Measurements from ENCODE around the gene TMEM63B. TPM values are rescaled to one million over a fixed set of nuclear protein-coding genes. Genes with fewer than 3 reads are reported as not detected.

Gene TMEM63B
- total RNA-seq (10 to 100 TPM; 20.7 to 90.6 (median 57.8) TPM), polyA plus RNA-seq (10 to 100 TPM in 2 of 3 donors, 1 to 10 TPM in 1; 5.5 to 16.8 (median 14.8) TPM)
- long read RNA-seq, donor 1: 0 reads
- long read RNA-seq, donor 2, partial matches to known transcripts: 0 of 1 reads
- long read RNA-seq, donor 2, other reads (novel, unspliced or antisense): 0 of 1 reads
- long read RNA-seq, donor 3, partial matches to known transcripts: 0 of 1 reads
- long read RNA-seq, donor 3, other reads (novel, unspliced or antisense): 0 of 1 reads
- long read RNA-seq, donor 4: 0 reads
- long read RNA-seq, donor 5, partial matches to known transcripts: 8 of 10 reads
- long read RNA-seq, donor 5, other reads (novel, unspliced or antisense): 0 of 10 reads
- long read RNA-seq, donor 6, partial matches to known transcripts: 5 of 14 reads
- long read RNA-seq, donor 6, other reads (novel, unspliced or antisense): 8 of 14 reads
- long read RNA-seq, donor 7, partial matches to known transcripts: 0 of 1 reads
- long read RNA-seq, donor 7, other reads (novel, unspliced or antisense): 0 of 1 reads
- long read RNA-seq, donor 8, partial matches to known transcripts: 0 of 1 reads
- long read RNA-seq, donor 8, other reads (novel, unspliced or antisense): 0 of 1 reads
- long read RNA-seq, donor 9: 0 reads
- long read RNA-seq, donor 10: 0 reads

DNA sequence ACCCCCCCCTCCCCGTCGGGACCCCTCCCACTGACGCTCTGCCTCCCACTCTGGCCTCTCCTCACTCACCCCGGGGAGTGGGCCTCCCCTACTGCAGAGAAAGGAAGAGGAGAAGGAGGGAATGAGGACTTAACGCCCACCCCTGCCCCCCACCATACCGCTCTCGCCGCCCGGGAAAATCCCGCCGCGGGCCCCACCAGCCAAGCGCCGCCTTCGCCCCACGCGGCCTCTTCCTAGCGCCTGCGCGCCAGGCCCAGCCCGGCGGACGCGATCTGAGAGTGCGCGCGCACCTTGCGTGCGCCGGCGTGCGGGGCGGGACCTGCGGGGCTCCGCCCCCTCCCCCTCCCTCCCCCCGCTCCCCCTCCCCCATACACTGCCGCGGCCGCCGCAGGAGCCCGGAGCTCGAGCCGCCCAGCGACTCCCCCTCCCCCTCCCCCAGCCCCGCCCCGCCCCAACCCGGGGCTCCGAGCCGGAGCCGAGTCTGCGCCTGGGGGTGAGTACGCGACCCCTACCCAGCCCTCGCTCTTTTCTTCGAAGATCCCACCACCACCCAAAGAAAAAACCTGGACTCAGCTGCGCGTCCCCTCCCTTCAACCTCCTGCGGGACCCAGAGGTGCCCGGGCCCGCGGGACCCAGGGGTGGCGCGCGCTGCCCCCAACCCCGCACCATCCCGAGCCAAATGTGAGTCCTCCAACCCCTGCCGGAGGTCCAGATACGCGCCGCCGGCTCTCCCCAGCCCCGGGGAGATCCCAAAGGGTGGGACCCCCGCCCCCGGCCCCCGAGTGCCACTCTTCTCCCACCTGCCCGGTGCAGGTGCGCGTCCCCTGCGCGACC is at the start of gene TMEM63B, which contains the start of gene MRPL14:
Gene TMEM63B (plus strand): TSS at position 369 of the 834 bp plus-strand sequence. CDS start 7,031 bp downstream, outside the sequence.
Gene MRPL14 (minus strand): TSS at position 267 of the 834 bp plus-strand sequence. CDS start 10,841 bp downstream, outside the sequence.
- WGBS, 5 donors: 0 to 1% (median 0%) methylated on average over 23 to 73 of the region's 80 CpGs
- TF ChIP-seq POLR2AphosphoS5 (IDR thresholded peaks at IDR 0.05): peak; percentile 70 to 93 (median 87)
- TF ChIP-seq POLR2A (IDR thresholded peaks at IDR 0.05): no peak
- H3K27ac ChIP-seq: peak within 1 kb of the TSS; percentile 86 to 96 (median 92)
- peak; percentile 93 to 97 for DNase-seq
- peaks cover 33 to 73% (median 59%) of the 10 kb centered on the region in 4 donors for H3K4me1 ChIP-seq
- no peaks in the 10 kb centered on the region for H3K27me3 ChIP-seq
- no peaks in the 10 kb centered on the region for H3K36me3 ChIP-seq
- H3K4me3 ChIP-seq: peak within 1 kb of the TSS; percentile 83 to 95 (median 88)
- intact Hi-C loops (cut with DNase I; ENCODE audit: low total_unique reads): no loop called here
- H3K9me3 ChIP-seq: no peaks in the 10 kb centered on the region

DNA sequence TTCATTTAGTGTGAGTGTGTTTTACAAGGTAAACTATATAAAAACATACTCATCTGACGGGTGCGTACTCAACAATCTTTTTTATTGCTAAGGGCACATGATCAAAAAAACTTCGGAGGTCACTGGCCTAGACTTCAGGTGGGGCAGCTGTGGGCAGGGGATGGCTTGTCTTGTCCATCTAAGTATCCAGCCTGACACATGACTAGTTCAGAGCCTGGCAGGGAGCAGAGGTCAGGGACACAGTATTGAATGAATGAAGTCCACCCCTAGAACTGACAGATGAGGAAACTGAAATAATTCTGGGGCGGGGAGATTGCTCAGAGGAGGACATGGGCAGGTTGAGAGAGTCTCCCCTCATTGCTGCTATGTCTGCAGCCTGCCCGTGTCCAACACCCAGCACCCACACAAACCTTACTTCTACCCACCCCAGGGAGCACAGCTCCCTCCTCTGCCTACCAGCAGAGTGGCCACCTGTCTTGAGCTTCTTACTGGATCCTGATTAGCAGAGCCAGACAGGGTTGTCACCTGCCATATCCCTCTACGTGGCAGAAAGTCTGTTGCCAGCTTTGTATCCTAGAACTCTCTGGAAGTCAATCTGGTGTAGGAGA is 49.0 kb upstream of the TMEM63B start:
- Histone ChIP-seq H3K36me3 (no peaks in the 10 kb centered on the region), H3K27me3 (peaks cover 0 to 27% (median 0%) of the 10 kb centered on the region in 3 donors), H3K9me3 (no peaks in the 10 kb centered on the region), H3K27ac (no peak overlapping the region), H3K4me1 (peaks cover 21 to 47% (median 36%) of the 10 kb centered on the region in 4 donors), H3K4me3 (no peak overlapping the region)
- DNase-seq: no peak
- 86 to 95% (median 90%) methylated on average over 5 to 6 of the region's 6 CpGs for WGBS, 5 donors
- intact Hi-C loops (cut with DNase I; ENCODE audit: low total_unique reads): loop anchor here (5.0 kb wide), 2 partner anchors 311 to 411 kb away; no protein-coding TSS in a partner anchor
- TF ChIP-seq, protein P1, sequence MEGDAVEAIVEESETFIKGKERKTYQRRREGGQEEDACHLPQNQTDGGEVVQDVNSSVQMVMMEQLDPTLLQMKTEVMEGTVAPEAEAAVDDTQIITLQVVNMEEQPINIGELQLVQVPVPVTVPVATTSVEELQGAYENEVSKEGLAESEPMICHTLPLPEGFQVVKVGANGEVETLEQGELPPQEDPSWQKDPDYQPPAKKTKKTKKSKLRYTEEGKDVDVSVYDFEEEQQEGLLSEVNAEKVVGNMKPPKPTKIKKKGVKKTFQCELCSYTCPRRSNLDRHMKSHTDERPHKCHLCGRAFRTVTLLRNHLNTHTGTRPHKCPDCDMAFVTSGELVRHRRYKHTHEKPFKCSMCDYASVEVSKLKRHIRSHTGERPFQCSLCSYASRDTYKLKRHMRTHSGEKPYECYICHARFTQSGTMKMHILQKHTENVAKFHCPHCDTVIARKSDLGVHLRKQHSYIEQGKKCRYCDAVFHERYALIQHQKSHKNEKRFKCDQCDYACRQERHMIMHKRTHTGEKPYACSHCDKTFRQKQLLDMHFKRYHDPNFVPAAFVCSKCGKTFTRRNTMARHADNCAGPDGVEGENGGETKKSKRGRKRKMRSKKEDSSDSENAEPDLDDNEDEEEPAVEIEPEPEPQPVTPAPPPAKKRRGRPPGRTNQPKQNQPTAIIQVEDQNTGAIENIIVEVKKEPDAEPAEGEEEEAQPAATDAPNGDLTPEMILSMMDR (IDR thresholded peaks at IDR 0.05): no peak
- no peak for TF ChIP-seq POLR2AphosphoS5 (IDR thresholded peaks at IDR 0.05)

DNA sequence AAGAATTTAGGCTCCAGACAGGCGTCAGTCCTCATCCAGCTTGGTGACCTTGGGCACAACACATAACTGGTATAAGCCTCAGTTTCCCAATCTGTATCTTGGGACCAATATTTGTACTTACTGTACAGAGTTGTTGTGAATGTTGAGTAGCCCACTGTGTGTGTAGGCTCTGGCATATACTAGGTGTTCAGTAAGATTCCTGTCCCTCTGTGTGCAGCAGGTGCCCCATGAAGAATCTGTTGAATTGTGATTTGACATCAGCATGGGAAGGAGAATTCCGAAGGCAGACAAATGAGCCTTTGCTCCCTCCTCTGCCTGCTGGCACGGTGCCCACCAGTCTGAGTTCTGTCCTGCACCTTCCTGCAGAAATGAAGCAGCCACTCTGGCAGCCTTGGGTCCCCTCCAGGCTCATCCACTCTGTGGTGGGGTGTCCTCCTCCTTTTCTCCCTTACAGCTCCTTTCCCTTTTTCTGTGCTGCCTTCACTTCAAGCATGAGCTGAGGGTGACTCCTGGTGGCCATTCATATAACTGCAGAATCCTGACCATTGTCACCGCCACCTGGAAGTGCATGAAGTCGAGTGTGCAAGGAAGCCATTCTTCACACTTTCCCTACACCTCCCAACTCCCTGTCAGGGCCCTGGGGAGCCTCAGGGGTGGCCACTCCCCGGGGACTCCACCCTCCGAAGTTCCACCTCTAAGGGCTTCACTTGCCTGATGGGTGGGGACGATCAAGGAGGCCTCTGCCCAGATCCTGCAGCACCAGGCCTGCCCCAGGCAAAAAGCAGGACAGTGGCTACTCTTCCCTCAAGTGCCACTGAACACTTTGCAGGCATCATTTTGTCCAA is 48.3 kb upstream of the TMEM63B start:
- DNase-seq: peak; percentile 82 to 92
- 10 to 21% (median 17%) methylated on average over 8 of the region's 8 CpGs for WGBS, 5 donors
- H3K4me1 ChIP-seq: peaks cover 14 to 39% (median 28%) of the 10 kb centered on the region in 4 donors
- no peaks in the 10 kb centered on the region for H3K36me3 ChIP-seq
- intact Hi-C loops (cut with DNase I; ENCODE audit: low total_unique reads): loop anchor here (5.0 kb wide), 2 partner anchors 312 to 412 kb away; no protein-coding TSS in a partner anchor
- TF ChIP-seq POLR2A (IDR thresholded peaks at IDR 0.05) (no peak), EP300 (IDR thresholded peaks at IDR 0.05) (no peak), POLR2AphosphoS5 (IDR thresholded peaks at IDR 0.05) (peak in 1 of 3 donors; percentile 62)
- TF ChIP-seq, protein P1 (IDR thresholded peaks at IDR 0.05): peak in 6 of 7 experiments; percentile 48 to 98 (median 92)
- peaks cover 0 to 26% (median 0%) of the 10 kb centered on the region in 3 donors for H3K27me3 ChIP-seq
- H3K9me3 ChIP-seq: no peaks in the 10 kb centered on the region
- no peak overlapping the region for H3K27ac ChIP-seq
- H3K4me3 ChIP-seq: no peak overlapping the region

DNA sequence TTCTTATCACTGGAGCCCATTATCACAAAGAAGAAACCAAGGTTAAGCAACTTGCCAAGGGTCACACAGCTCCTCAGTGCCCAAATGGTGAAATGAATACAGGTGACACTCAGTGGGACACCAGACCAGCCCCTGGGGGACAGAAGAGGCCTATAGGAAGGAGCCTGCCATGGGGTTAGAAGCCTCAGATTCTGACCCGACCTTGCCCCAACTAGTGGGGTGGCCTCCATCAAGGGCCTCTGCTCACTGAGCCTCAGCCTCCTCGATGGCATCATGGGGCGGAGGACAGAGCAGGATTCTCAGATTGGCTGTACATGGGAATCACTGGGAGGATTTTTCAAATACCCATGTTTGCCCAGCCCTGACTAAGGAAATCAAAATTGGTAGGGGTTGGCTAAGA is 47.7 kb upstream of the TMEM63B start:
- WGBS, 5 donors: 78 to 100% (median 82%) methylated on average over 1 to 3 of the region's 3 CpGs
- intact Hi-C loops (cut with DNase I; ENCODE audit: low total_unique reads): loop anchor here (5.0 kb wide), 2 partner anchors 312 to 412 kb away; no protein-coding TSS in a partner anchor

More for the DNA sequence above, 47.7 kb upstream of the TMEM63B start:
- Histone ChIP-seq H3K27ac (no peak overlapping the region), H3K4me1 (peaks cover 10 to 33% (median 22%) of the 10 kb centered on the region in 4 donors), H3K9me3 (no peaks in the 10 kb centered on the region), H3K27me3 (peaks cover 0 to 23% (median 0%) of the 10 kb centered on the region in 3 donors), H3K4me3 (no peak overlapping the region), H3K36me3 (no peaks in the 10 kb centered on the region)
- TF ChIP-seq EP300 (IDR thresholded peaks at IDR 0.05) (no peak), POLR2AphosphoS5 (IDR thresholded peaks at IDR 0.05) (no peak), POLR2A (IDR thresholded peaks at IDR 0.05) (no peak)
- TF ChIP-seq, protein P1 (IDR thresholded peaks at IDR 0.05): no peak
- no peak for DNase-seq
